GM12873 (cell line): ENCODE measurements around the gene CZIB.

ENCODE experiments used
- TF ChIP-seq, protein P1 (sequence below): IDR thresholded peaks from 2 replicates; pipeline ENCODE4 v1.5.1; 2012; ENCODE audit warnings: low read depth, mild to moderate bottlenecking, moderate library complexity, low read length, control low read depth; ENCODE audit not compliant: insufficient read depth; ENCODE audit errors: missing control alignments

The CZIB gene

DNA sequence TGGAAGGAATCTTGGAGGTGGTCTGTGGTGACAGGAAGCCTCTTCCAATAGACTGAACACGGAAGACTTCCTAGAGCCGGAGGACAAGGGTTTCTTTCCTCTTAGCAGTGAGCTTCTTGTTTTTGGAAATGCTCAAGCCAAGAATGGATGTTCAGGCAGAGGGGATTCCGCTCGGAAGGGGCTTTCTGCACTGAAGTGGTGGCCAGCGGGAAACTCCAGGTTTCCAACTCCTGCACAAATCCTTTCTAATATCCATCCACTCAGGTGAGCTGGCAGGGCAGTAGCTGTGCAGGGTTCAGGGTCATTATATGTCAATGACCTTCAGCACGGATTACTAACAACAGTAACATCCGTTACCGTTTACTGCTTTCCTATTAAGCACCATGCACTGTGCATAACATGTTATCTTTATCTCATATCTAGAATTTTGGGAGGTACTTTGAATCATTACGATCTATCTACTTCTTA lies 24.4 kb downstream of the CZIB start:
- TF ChIP-seq, protein P1, sequence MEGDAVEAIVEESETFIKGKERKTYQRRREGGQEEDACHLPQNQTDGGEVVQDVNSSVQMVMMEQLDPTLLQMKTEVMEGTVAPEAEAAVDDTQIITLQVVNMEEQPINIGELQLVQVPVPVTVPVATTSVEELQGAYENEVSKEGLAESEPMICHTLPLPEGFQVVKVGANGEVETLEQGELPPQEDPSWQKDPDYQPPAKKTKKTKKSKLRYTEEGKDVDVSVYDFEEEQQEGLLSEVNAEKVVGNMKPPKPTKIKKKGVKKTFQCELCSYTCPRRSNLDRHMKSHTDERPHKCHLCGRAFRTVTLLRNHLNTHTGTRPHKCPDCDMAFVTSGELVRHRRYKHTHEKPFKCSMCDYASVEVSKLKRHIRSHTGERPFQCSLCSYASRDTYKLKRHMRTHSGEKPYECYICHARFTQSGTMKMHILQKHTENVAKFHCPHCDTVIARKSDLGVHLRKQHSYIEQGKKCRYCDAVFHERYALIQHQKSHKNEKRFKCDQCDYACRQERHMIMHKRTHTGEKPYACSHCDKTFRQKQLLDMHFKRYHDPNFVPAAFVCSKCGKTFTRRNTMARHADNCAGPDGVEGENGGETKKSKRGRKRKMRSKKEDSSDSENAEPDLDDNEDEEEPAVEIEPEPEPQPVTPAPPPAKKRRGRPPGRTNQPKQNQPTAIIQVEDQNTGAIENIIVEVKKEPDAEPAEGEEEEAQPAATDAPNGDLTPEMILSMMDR, result no peak

- TF ChIP-seq, protein P1, result no peak
Measured at GRCh38 chr1:53195246-53196016, 25.0 kb downstream of the CZIB start.

DNA sequence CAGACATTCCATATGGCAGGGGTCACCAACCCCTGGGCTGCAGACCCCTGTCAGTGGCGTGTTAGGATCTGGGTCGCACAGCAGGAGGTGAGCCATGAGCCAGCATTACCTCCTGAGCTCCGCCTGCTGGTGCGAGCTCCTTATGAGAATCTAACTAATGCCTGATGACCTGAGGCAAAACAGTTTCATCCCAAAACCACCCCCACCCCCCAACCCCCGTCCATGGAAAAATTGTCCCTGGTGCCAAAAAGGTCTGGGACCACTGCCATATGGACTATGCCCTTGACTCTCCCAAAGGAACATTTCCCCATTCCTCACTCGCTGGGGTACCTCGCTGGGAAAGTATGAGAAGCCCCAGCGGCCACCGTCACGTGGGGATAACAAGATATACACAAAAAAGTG lies 30.2 kb downstream of the CZIB start:
- TF ChIP-seq, protein P1, result no peak

GRCh38 chr1:53189061-53189460 lies 31.4 kb downstream of the CZIB start:
- TF ChIP-seq, protein P1, result no peak

DNA sequence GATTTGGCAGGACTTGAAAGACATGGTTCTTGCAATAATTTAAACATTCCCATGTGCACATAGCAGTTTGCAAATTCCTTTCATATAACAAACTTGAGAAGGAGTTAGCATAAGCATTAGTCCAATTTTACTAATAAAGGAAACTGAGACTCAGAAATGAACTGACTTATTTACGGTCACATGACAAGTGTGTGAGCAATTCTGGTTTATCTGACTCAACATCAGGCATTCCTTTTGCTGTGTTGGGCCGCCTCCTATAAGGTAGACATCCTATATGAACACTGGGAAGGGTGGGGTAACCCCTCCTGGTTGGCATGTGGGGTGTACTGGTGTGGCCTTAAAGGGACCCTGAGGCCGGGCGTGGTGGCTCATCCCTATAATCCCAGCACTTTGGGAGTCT lies 32.3 kb downstream of the CZIB start:
- TF ChIP-seq, protein P1, result no peak

- TF ChIP-seq, protein P1, result no peak
Measured at GRCh38 chr1:53187401-53187800, 33.0 kb downstream of the CZIB start.

DNA sequence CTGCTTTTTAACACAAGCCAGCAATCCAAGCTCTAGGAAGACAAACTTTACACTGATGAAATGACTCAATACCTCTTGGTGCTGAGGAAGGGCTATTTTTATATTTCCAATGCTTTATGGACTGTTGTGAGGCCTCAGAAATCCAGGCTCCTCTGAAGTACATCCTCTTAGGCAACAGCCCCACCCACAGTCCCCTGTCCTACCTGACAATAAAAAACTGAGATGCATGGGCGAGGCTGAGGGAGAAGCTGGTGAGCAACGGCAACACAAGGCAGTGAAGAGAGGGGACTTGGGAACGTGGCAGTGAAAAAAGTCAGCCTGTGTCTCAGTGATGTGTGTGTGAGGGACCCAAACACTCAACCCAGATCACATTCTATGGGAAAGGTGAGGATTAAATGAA lies 33.9 kb downstream of the CZIB start:
- TF ChIP-seq, protein P1, result no peak
